ENCODE measurements around the gene AKNA. TPM values are rescaled to one million over a fixed set of nuclear protein-coding genes. Genes with fewer than 3 reads are reported as not detected.

The AKNA gene
- total RNA-seq, 4 donors from 2014 or later, result 10.5 to 27.1 (median 14.4) TPM

DNA sequence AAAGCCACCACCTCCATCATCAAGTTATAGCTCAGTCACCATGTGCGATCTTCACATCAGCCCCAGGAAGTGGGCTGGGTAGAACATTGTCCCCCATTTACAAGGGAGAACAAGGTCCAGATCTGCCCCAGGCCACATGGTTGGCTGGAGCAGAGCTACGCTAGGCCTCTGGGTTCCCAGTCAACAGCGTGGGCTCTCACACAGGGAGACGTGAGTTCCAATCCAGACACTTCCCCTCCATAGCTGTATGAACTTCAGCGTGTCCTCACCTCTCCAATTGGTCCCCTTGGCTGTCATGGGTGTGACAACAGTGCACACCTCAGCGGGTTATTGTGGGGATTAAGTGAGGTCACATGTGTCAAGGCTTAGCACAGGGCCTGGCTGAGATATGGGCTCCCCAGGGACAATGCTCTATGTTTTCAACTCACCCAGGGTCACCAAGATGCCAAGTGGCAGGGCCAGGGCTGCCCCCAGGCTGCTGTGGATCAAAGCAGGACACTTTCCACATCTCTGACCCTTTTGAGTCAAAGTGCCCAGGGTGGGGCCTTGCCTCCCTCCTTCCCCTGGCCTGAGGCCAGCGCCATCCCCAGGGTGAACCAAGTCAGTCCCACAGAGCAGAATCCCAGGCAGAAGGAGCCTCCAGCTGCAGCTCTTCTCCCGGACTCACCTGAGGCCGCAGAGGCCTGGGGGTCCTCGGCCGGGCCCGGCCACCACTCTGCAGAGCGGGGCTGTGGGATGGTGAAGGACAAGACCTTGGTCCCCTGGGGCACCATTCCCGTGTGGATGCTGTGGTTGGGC lies 19.8 kb downstream of the AKNA start:
- Histone ChIP-seq H3K27ac (peak overlapping the region; percentile 53), H3K4me3 (no peak overlapping the region), H3K4me1 (peaks cover 29% of the 10 kb centered on the region), H3K36me3 (peaks cover 35% of the 10 kb centered on the region), H3K9me3 (no peaks in the 10 kb centered on the region), H3K27me3 (no peaks in the 10 kb centered on the region)
- no peak for TF ChIP-seq EP300 (IDR thresholded peaks at IDR 0.05)
- TF ChIP-seq, protein P1, sequence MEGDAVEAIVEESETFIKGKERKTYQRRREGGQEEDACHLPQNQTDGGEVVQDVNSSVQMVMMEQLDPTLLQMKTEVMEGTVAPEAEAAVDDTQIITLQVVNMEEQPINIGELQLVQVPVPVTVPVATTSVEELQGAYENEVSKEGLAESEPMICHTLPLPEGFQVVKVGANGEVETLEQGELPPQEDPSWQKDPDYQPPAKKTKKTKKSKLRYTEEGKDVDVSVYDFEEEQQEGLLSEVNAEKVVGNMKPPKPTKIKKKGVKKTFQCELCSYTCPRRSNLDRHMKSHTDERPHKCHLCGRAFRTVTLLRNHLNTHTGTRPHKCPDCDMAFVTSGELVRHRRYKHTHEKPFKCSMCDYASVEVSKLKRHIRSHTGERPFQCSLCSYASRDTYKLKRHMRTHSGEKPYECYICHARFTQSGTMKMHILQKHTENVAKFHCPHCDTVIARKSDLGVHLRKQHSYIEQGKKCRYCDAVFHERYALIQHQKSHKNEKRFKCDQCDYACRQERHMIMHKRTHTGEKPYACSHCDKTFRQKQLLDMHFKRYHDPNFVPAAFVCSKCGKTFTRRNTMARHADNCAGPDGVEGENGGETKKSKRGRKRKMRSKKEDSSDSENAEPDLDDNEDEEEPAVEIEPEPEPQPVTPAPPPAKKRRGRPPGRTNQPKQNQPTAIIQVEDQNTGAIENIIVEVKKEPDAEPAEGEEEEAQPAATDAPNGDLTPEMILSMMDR (IDR thresholded peaks at IDR 0.05), result no peak
- TF ChIP-seq POLR2A (IDR thresholded peaks at IDR 0.05), result no peak
- TF ChIP-seq POLR2AphosphoS5 (IDR thresholded peaks at IDR 0.05), result no peak
- DNase-seq (ENCODE audit: low spot score in 2 of 2), result peak in 1 of 2 donors; percentile 50
- WGBS, result 91% methylated on average over 7 of the region's 14 CpGs

DNA sequence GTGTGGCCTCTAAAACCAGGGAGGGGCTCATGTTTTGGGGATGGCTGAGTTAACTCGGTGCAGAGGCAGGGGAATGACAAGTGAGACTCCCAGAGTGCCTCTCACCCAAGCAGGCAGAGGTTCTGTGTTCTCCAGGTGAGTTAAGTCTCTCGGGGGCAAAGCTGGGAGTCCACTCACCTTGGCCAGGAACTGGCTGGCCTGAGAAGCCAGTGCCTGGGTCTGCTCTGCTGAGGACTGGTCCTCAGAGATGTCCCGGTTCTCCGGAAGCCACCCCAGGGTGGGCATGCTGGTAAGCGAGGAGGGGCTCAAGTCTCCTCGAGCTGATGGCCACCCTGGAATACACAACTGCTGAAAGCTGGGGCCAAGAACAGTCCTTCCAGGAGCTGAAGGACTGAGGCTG lies 20.4 kb downstream of the AKNA start:
- TF ChIP-seq POLR2AphosphoS5 (IDR thresholded peaks at IDR 0.05), result no peak
- TF ChIP-seq EP300 (IDR thresholded peaks at IDR 0.05), result no peak
- TF ChIP-seq, protein P1 (IDR thresholded peaks at IDR 0.05), result no peak
- TF ChIP-seq POLR2A (IDR thresholded peaks at IDR 0.05), result no peak
- DNase-seq (ENCODE audit: low spot score in 2 of 2), result no peak
- Histone ChIP-seq H3K4me1 (peaks cover 23% of the 10 kb centered on the region), H3K27me3 (no peaks in the 10 kb centered on the region), H3K9me3 (no peaks in the 10 kb centered on the region), H3K27ac (peak overlapping the region; percentile 53), H3K4me3 (no peak overlapping the region), H3K36me3 (peaks cover 41% of the 10 kb centered on the region)
- 92% methylated on average over 5 of the region's 6 CpGs for WGBS

DNA sequence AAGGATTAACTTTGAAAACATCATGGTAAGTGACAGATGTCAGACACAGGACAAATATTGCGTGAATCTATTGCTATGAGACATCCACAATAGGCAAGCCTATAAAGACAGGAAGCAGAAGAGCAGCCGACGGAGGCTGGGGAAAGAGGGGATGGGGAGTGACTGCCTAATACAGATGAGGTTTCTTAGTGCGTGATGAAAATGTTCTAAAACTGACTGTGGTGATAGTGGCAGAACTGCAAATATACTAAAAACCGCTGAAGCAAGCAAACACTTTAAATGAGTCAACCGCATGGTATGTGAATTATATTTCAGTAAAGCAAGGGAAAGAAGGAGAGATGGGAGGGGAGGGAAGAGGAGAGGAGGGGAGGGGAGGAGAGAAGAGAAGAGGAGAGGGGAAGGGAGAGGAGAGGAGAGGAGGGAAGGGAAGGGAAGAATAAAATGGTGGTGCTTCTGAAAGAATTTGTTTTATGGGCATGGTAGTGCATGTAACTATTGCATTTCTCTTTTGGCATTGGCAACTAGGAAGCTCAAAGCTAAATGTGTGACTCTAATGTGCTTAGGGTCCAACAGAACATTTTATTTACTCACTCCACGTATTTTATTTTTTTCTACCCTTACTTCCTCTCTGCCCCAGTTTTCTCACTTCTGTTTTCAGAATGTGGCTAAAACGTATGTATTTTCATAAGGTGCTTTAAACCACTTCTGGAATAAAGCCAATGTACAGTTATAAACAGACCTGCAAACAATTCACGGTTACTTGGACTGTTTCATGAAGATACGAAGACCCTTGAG lies 21.3 kb downstream of the AKNA start:
- Histone ChIP-seq H3K9me3 (no peaks in the 10 kb centered on the region), H3K27me3 (no peaks in the 10 kb centered on the region), H3K36me3 (peaks cover 49% of the 10 kb centered on the region), H3K4me3 (no peak overlapping the region), H3K4me1 (peaks cover 15% of the 10 kb centered on the region), H3K27ac (peak overlapping the region; percentile 52)
- TF ChIP-seq POLR2AphosphoS5 (IDR thresholded peaks at IDR 0.05) (no peak), POLR2A (IDR thresholded peaks at IDR 0.05) (no peak), EP300 (IDR thresholded peaks at IDR 0.05) (no peak)
- TF ChIP-seq, protein P1 (IDR thresholded peaks at IDR 0.05), result no peak
- whole genome bisulfite sequencing, result 59% methylated on average over 10 of the region's 10 CpGs
- no peak for DNase-seq (ENCODE audit: low spot score in 2 of 2)

DNA sequence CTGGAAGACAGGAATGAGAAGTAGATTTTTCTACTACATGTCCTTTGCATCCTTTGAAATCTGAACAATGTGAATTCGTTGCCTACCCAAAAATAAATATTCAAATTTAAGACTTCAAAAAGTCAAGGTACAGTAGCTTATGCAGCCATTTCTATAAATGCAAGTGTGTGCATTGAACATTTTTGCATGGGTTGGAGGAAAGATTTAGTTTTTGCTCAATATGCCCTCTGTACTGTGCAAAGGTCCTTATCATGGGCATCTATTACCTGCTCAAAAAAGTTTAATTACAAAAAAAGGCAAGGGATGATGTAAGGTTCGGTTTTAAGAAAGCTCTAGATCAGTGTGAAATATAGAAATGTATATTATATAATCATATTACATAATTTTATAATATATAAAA lies 22.6 kb downstream of the AKNA start:
- H3K27me3 ChIP-seq, result no peaks in the 10 kb centered on the region
- TF ChIP-seq POLR2AphosphoS5 (IDR thresholded peaks at IDR 0.05) (no peak), POLR2A (IDR thresholded peaks at IDR 0.05) (no peak), EP300 (IDR thresholded peaks at IDR 0.05) (no peak)
- TF ChIP-seq, protein P1 (IDR thresholded peaks at IDR 0.05), result no peak
- DNase-seq (ENCODE audit: low spot score in 2 of 2), result no peak
- H3K4me3 ChIP-seq, result no peak overlapping the region
- peaks cover 12% of the 10 kb centered on the region for H3K4me1 ChIP-seq
- no peaks in the 10 kb centered on the region for H3K9me3 ChIP-seq
- WGBS, result 96% methylated on average over 2 of the region's 2 CpGs
- H3K36me3 ChIP-seq, result peaks cover 59% of the 10 kb centered on the region
- no peak overlapping the region for H3K27ac ChIP-seq
